ENCODE results near the gene BPIFB3.

DNA sequence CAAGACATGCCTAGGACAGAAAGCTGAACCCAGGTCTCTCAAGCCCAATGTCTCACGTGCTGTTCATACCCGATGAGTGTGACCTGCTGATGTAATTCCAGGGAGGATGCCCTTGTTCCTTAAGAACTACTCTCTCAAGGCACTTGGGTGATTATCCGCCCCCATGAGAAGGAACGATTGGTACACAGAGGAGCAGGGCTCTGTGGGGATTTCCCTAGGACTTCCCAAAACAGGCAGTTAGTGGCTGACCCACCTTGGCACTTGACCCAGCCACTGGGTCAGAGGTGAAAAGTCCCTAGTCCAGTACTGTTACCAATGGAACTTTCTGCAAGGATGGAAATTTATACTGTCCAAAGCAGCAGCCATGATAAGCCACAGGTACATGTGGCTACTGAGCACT, 31.4 kb upstream of the BPIFB3 start:
- TF ChIP-seq, protein P1, sequence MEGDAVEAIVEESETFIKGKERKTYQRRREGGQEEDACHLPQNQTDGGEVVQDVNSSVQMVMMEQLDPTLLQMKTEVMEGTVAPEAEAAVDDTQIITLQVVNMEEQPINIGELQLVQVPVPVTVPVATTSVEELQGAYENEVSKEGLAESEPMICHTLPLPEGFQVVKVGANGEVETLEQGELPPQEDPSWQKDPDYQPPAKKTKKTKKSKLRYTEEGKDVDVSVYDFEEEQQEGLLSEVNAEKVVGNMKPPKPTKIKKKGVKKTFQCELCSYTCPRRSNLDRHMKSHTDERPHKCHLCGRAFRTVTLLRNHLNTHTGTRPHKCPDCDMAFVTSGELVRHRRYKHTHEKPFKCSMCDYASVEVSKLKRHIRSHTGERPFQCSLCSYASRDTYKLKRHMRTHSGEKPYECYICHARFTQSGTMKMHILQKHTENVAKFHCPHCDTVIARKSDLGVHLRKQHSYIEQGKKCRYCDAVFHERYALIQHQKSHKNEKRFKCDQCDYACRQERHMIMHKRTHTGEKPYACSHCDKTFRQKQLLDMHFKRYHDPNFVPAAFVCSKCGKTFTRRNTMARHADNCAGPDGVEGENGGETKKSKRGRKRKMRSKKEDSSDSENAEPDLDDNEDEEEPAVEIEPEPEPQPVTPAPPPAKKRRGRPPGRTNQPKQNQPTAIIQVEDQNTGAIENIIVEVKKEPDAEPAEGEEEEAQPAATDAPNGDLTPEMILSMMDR (IDR thresholded peaks at IDR 0.05): no peak
- TF ChIP-seq POLR2A (IDR thresholded peaks at IDR 0.05): no peak

Data from thyroid gland (tissue), 4 donors.